ENCODE data around the gene NFIX. TPM values are rescaled to one million over a fixed set of nuclear protein-coding genes. Genes with fewer than 3 reads are reported as not detected.

NFIX gene
- total and polyA plus RNA-seq, 2 donors (not counting 1 experiment from before 2014, with no cell fraction given): 0.69 to 5.6 TPM

- no peaks in the 10 kb centered on the region for H3K27me3 ChIP-seq (replicated peaks in 1 of 4; ENCODE audit: control extremely low read depth in 1 of 4, control insufficient read depth in 3 of 4, insufficient read depth in 4 of 4, low read length in 3 of 4)
- H3K79me2 ChIP-seq (ENCODE audit: control insufficient read depth, insufficient read depth, low read length): no peaks in the 10 kb centered on the region
- WGBS (ENCODE audit: insufficient coverage): 80% methylated on average over 9 of the region's 9 CpGs
- Mint-ChIP-seq H3K27me3 (peaks cover 12% of the 10 kb centered on the region), H3K4me1 (no peaks in the 10 kb centered on the region), H3K9me3 (ENCODE audit: insufficient read depth) (no peaks in the 10 kb centered on the region), H3K27ac (no peak overlapping the region), H3K4me3 (no peak overlapping the region)
- intact Hi-C loops (cut with micrococcal nuclease): no loop called here
- H3K4me2 ChIP-seq (replicated peaks; ENCODE audit: low read depth, low read length, poor library complexity, severe bottlenecking): no peak overlapping the region
- H3K4me1 ChIP-seq (ENCODE audit: control insufficient read depth in 2 of 2, insufficient read depth in 2 of 2, low read length in 2 of 2): no peaks in the 10 kb centered on the region
- no peak overlapping the region for H3K4me3 ChIP-seq (ENCODE audit: control extremely low read depth in 1 of 5, extremely low read depth in 1 of 5, insufficient read depth in 1 of 5, low read depth in 2 of 5, low read length in 4 of 5)
- POLR2A ChIA-PET: no interaction called here
- no peaks in the 10 kb centered on the region for H4K20me1 ChIP-seq (ENCODE audit: control insufficient read depth, insufficient read depth, low read length, poor library complexity, severe bottlenecking)
- no peak for TF ChIP-seq CTCF (IDR thresholded peaks at IDR 0.05)
- no peak for TF ChIP-seq EZH2 (IDR thresholded peaks at IDR 0.05; ENCODE audit: borderline replicate concordance, insufficient read depth, low read depth, low read length, poor library complexity, severe bottlenecking)
- ATAC-seq (ENCODE audit: low read depth) (no peak), DNase-seq (no peak)
- CTCF ChIA-PET: interaction anchor here (0.5 to 1.6 kb wide), 3 partner anchors 14 to 205 kb away, joined by 3 to 4 read pairs (median 4); no protein-coding TSS in a partner anchor
- H3K9me3 ChIP-seq (ENCODE audit: control extremely low read depth in 1 of 3, control insufficient read depth in 2 of 3, insufficient read depth in 1 of 3, low read length in 2 of 3): no peaks in the 10 kb centered on the region
- H2AFZ ChIP-seq (ENCODE audit: insufficient read depth, low read depth, low read length, poor library complexity, severe bottlenecking): no peak overlapping the region
- no peak overlapping the region for H3K9ac ChIP-seq (ENCODE audit: low read length)
- H3K36me3 ChIP-seq (replicated peaks in 1 of 2; ENCODE audit: control extremely low read depth in 1 of 2, control insufficient read depth in 1 of 2, extremely low read depth in 1 of 2, insufficient read depth in 2 of 2, low read length in 1 of 2): no peaks in the 10 kb centered on the region
- no peak overlapping the region for H3K27ac ChIP-seq (ENCODE audit: low read length in 2 of 2)
These were observed 77.1 kb downstream of the NFIX start for GRCh38 chr19:13072188-13072908.

GRCh38 chr19:13073263-13073662, 78.0 kb downstream of the NFIX start:
- no peak overlapping the region for H3K4me2 ChIP-seq (replicated peaks; ENCODE audit: low read depth, low read length, poor library complexity, severe bottlenecking)
- WGBS (ENCODE audit: insufficient coverage): 87% methylated on average over 3 of the region's 5 CpGs
- Mint-ChIP-seq H3K27me3 (peaks cover 12% of the 10 kb centered on the region), H3K4me1 (no peaks in the 10 kb centered on the region), H3K27ac (no peak overlapping the region), H3K9me3 (ENCODE audit: insufficient read depth) (no peaks in the 10 kb centered on the region), H3K4me3 (no peak overlapping the region)
- H3K9me3 ChIP-seq (ENCODE audit: control extremely low read depth in 1 of 3, control insufficient read depth in 2 of 3, insufficient read depth in 1 of 3, low read length in 2 of 3): no peaks in the 10 kb centered on the region
- intact Hi-C loops (cut with micrococcal nuclease): no loop called here
- no peak for ATAC-seq (ENCODE audit: low read depth)
- POLR2A ChIA-PET: no interaction called here
- H3K9ac ChIP-seq (ENCODE audit: low read length): no peak overlapping the region
- DNase-seq: no peak
- H3K79me2 ChIP-seq (ENCODE audit: control insufficient read depth, insufficient read depth, low read length): no peaks in the 10 kb centered on the region
- CTCF ChIA-PET: interaction anchor here (0.6 to 1.6 kb wide), 4 partner anchors 12 to 998 kb away, joined by 3 to 7 read pairs (median 4); no protein-coding TSS in a partner anchor
- H3K4me1 ChIP-seq (ENCODE audit: control insufficient read depth in 2 of 2, insufficient read depth in 2 of 2, low read length in 2 of 2): no peaks in the 10 kb centered on the region
- TF ChIP-seq CTCF (IDR thresholded peaks at IDR 0.05) (no peak), EZH2 (IDR thresholded peaks at IDR 0.05; ENCODE audit: borderline replicate concordance, insufficient read depth, low read depth, low read length, poor library complexity, severe bottlenecking) (no peak)
- H3K4me3 ChIP-seq (ENCODE audit: control extremely low read depth in 1 of 5, extremely low read depth in 1 of 5, insufficient read depth in 1 of 5, low read depth in 2 of 5, low read length in 4 of 5): no peak overlapping the region
- H3K27ac ChIP-seq (ENCODE audit: low read length in 2 of 2): no peak overlapping the region
- H3K27me3 ChIP-seq (replicated peaks in 1 of 4; ENCODE audit: control extremely low read depth in 1 of 4, control insufficient read depth in 3 of 4, insufficient read depth in 4 of 4, low read length in 3 of 4): no peaks in the 10 kb centered on the region
- no peak overlapping the region for H2AFZ ChIP-seq (ENCODE audit: insufficient read depth, low read depth, low read length, poor library complexity, severe bottlenecking)
- H4K20me1 ChIP-seq (ENCODE audit: control insufficient read depth, insufficient read depth, low read length, poor library complexity, severe bottlenecking): no peaks in the 10 kb centered on the region
- no peaks in the 10 kb centered on the region for H3K36me3 ChIP-seq (replicated peaks in 1 of 2; ENCODE audit: control extremely low read depth in 1 of 2, control insufficient read depth in 1 of 2, extremely low read depth in 1 of 2, insufficient read depth in 2 of 2, low read length in 1 of 2)
